ENCODE data around the gene NOS3. TPM values are rescaled to one million over a fixed set of nuclear protein-coding genes. Genes with fewer than 3 reads are reported as not detected.
A peak's percentile ranks its signal among the peaks of the same experiment; 100 is the strongest.

The NOS3 gene
- total RNA-seq, 1 donor from 2014 or later = 50.7 TPM

DNA sequence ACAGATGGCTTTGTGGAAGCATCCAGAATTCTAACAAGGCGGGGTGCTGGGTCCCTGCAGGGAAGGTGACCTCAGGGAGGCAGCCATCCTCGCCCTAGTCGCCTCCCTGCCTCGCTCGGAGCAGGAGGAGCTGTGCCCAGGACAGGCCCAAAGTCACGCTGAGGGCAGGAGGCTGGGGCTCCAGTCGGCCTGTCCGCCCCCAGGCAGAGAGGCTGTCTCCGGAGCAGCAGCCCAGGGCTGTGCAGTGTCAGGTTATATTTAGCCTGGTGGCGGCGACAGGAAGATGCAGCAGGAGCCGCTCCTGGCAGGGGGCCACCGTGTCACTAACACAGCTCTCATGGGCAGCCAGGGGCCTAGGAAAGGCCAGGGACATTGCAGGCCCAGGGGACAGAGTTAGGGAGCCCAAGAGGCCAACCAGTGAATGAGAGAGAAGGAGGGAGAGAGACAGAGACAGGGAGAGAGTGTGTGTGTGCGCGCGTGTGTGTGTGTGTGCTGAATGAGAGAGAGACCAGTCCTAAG, 26.2 kb upstream of the NOS3 start:
- DNase-seq (ENCODE audit: low spot score) = no peak

DNA sequence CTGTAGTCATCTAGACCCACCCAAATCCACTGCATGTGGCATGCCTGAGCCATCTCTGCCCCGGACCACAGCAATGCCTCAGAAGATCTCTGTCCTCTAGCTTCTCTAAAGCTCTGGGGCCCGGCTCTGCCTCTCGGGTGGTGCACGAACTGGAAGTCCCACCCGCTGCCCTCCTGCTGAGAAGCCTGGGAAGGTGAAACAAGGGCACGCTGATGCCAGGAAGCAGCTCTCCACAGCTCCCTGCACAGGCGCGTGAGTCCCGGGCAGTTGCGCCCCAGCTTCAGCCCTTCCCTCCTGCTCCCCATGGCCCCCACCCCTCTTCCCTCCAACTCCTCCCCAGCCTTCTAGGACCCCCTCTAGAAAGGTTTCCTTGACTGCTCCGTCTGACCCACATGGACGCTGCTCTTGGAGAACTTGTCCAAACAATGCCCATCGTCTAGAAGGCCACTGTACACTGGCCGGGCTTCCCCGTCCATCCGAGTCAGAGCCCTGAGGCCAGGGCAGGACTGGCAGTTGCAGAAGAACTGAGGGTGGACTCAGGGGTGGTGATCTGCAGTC, 25.5 kb upstream of the NOS3 start:
- DNase-seq (ENCODE audit: low spot score) = no peak

DNA sequence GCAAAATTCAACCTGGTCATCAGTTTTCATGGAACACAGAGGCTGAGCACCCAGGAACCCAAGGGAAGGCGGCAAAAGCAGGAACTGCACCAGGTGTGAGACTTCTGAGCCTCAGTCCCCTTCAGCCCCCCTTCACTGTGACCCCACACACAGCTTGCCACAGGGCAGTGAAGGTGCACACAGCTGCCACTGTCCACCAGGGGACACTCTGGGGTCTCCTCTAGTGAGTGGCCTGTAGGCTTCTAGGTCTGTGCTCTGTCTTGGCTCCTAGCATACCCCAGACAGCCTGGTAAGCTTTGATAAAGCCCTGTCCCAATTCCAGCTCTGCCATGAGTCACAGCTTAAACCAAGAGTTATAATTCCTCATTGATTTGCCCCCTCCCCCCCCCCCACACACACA, 24.8 kb upstream of the NOS3 start:
- no peak for DNase-seq (ENCODE audit: low spot score)

- no peak for DNase-seq (ENCODE audit: low spot score)
Observed at GRCh38 chr7:150967349-150967748, 23.5 kb upstream of the NOS3 start.

DNA sequence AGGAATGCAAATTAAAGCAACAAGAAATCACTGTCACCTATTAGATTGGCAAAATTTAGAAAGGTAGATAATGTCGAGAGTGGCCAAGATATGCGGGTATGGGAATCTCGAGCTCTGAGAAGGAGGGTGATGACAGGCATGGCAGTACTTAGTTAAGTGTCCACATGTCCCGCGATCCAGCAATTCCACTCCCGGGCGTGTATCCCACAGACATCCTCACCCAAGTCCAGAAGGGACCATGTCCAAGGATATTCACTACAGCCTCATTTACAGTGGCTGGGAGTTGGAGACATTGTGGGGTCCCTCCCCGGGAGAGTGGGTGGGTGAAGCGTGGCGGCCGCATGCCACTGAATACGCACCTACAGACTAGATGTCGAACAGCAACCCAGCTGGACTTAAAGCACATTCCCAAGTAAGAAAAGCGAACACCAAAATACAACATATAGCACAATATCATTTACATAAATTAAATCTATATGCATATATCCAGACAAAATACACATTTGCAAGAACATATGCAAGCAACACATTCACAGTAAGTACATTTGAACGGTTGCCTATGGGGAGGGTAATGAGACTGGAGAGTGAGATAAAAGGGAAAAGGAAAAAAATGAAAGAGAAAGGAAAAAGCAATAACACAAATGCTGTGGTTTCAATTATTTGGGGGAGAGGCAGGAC, 22.6 kb upstream of the NOS3 start:
- DNase-seq (ENCODE audit: low spot score) = no peak

- DNase-seq (ENCODE audit: low spot score) = no peak
Observed at GRCh38 chr7:150968734-150969372, 22.0 kb upstream of the NOS3 start.

GRCh38 chr7:150969475-150969874, 21.3 kb upstream of the NOS3 start:
- no peak for DNase-seq (ENCODE audit: low spot score)

DNA sequence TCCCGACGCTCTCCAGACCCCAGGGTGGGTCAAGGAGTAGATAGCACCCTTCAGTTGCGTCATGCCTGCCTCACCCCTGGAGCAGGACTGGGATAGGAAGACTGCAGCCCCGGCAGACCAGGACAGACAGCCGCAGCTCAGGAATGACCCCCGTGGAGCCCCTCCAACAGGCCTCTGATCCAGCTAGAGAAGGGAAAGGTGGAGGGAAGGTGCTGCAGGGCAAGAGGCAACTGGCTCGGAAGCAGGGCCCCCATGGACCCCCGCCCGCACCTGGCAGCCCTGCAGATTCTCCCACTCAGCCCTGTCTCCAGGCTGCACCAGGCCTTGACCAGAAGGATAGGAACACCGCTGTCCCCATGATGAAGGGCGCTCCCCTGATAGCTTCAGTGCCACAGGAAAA, 20.4 kb upstream of the NOS3 start:
- DNase-seq (ENCODE audit: low spot score) = no peak

DNA sequence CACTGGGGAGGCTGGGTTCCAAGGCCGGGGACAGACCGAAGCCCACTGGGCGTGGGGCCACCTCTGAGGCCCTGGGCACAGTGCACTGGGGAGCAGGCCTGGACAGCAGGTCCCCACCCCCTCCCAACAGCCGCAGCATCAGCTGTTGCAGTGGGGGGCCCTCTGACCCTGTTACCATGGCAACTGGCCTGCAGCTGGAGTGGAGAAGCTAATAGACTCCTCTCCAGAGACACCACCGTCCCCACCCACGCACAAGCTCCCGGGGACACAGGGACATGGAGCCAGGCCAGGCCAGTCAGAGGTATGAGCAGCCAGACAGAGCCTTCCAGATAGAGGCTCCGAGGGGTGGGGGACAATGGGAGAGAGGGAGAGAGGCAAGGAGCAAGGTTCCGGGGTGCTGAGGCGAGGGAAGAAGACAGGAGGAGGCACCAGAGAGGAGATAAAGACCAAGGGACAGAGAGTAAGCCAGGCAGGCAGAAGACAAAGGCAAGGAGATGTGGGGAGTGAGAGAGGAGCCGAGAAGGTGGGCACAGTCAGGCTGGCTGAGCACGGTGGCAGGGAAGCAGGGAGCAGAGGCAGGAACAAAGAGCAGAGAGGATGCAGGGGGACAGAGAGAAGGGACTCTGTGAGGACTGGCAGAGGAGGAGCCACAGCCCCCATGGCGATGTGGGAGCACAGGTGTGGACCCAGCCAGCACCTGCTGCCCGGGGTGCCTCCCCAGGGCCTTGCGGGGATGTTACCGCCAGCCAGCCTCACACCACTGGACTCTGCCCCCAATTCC, 19.4 kb upstream of the NOS3 start:
- DNase-seq (ENCODE audit: low spot score) = no peak

- DNase-seq (ENCODE audit: low spot score) = peak; percentile 79
Observed at GRCh38 chr7:150972023-150972468, 18.8 kb upstream of the NOS3 start.

DNA sequence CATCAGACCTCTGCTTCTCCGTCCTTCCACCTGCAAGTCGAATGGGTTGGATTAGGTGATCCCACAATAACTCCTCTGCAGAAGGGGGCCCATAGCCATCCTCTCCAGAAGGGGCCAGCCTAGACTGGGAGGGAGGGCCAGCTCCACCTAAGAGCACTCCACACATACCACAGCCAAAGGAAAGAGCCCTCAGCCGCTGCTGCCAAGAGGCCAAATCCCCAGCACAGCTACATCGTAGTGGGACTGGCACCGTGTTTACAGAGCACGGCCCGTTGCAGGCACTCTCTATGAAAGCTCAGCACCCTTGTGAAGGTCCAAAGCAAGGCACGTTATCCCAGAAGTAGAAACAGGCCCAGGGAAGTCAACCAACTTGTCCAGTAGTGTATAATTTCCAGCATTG, 18.1 kb upstream of the NOS3 start:
- DNase-seq (ENCODE audit: low spot score) = no peak

- DNase-seq (ENCODE audit: low spot score) = no peak
Observed at GRCh38 chr7:150973571-150974451, 17.0 kb upstream of the NOS3 start.

- no peak for DNase-seq (ENCODE audit: low spot score)
Observed at GRCh38 chr7:150974468-150975391, 16.1 kb upstream of the NOS3 start.

DNA sequence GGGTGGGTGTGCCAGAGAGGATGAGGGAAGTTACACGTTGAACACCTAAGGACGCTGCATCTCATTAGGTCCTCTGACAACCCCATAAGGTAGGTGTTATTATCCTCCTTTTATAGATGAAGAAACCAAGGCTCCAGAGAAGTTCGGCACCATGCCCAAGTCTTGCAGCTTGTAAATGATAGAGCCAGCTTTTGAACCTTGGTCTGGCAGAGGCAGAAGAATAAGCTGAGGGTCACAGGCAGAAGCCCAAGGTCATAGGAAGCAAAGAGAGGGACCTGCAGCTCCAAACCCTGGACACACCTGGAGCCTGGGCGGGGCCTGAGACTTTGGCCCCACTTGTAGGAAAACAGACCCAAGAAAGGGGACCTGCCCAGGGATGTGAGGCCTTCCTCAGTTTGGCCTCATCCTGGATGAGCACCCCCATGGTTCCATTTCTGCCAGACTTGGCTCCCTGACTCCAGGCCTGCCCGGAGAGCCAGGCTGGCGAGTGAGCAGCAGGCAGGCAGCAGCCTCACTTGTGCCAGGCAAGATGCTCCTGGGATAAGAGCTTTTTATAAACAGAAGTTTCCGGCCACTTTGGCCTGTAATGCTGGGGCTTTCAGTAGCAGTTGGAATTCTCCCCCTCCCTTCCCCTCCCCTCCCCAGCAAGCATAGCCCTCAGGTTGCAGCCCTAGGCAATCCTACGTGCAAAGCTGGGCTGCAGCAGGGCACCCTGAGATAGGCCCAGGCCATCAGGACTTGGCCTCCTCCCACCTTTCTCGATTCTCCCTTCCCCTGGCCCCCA, 15.1 kb upstream of the NOS3 start:
- no peak for DNase-seq (ENCODE audit: low spot score)

DNA sequence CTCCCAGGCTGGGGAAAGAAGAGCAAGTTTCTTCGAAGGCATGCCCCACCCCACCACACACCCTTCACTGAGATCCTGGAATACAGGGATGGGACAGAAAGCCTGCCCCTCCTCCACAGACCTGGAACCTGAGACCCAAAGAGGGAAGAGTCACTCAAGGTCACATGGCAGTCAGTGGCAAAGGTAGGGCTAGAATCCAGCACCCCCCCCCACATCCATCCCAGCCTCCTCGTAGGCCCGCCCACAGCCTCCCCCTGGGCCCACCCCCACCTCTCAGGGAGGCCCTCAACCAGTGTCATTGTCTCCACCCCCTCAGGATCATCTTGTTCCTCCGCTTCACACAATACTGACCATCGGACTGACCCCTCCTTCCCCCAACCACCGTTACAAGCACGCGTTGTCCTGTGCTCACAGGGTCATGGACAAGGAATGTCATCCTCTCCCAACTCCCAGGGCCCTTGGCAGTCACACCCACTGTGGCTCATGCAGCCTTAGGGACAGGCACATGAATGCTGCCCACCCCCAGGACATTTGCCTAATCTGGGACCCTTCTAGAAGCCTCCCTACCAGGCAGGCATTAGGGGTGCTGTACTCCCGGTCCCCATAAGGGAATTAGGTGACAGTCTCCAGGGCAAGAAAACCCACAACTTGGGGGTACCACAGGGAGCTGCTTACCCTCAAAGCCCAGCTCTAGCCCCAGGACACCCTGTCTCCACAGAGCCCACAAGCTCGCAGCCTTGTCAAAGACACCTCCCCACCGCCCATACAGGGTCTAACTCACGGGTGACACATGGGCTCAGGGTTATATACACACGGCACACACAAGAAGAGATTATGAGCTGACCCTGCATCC, 14.1 kb upstream of the NOS3 start:
- peak; percentile 79 for DNase-seq (ENCODE audit: low spot score)

GRCh38 chr7:150977382-150978125, 13.3 kb upstream of the NOS3 start:
- DNase-seq (ENCODE audit: low spot score) = no peak

DNA sequence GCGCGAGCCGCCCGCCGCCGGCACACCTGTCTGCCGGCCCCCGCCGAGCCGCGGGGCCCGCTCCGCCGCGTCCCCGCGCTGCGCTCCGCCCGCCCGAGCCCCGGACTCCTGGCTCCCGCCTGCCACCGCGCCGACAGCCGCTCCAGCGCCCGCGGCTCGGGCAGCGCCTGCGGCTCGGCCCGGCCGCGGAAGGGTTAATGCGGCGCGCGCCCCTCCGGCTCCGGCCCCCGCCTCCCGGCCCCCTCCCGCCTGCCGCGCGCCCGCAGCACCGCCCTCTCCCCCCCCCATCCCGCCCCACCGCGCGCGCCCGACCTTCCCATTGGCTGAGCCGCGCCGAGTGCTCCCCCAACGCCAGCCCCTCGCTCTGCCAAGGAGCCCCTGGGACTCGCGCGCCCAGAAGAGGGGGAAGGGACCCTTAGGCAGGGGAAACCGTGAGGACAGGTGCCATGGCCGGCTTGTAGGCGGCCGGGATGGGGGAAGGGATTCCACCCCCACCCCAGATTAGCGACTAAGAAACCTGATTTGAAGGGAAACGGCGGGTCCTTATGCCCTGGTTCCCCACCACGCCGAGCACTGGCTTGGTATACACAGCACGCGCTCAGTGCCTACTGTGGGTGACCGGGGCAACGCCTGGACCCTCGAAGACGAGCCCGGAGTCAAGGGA, 12.6 kb upstream of the NOS3 start, which contains the start of gene KCNH2:
Gene KCNH2, minus strand, starts transcription at position 196 of the 664 bp plus-strand sequence. CDS start 408 bp downstream, outside the sequence.
- no peak for DNase-seq (ENCODE audit: low spot score)
